Activated T-cell treated with anti-CD3 and anti-CD28 coated beads for 24 hours (primary cell): ENCODE data around the gene MED13L.
"Not testable (repeated sequence)": the region's sequence is repeated elsewhere in the genome, so short reads cannot be mapped to it uniquely, and the experiment has no call there.

ENCODE experiments used
- DNase-seq: peaks from one replicate; pipeline ENCODE4 v3.0.0-alpha.2; 2020; ENCODE audit warnings: low read depth

Gene MED13L

GRCh38 chr12:116009805-116010204 is 267.7 kb downstream of the MED13L start:
- DNase-seq, result no peak

DNA sequence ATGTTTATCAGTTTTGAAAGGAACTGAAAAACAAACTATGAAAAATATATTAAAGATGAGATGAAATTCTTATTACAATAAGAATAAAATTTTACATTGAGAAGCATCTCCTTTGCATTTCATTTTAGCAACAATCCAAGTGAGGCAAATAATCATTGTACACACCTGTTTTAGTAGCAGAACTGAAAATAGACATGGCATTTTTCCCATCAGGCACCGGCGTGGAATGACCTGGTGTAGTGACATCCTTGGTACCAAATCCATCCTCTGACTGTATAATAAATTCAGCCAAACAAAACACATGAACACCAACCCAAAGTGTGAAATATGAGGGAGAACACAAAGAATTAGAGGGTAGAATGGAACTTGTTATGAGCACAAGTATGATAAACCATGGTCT is 271.4 kb downstream of the MED13L start:
- no peak for DNase-seq

- no peak for DNase-seq
Measured at GRCh38 chr12:116002890-116003536, 274.5 kb downstream of the MED13L start.

DNA sequence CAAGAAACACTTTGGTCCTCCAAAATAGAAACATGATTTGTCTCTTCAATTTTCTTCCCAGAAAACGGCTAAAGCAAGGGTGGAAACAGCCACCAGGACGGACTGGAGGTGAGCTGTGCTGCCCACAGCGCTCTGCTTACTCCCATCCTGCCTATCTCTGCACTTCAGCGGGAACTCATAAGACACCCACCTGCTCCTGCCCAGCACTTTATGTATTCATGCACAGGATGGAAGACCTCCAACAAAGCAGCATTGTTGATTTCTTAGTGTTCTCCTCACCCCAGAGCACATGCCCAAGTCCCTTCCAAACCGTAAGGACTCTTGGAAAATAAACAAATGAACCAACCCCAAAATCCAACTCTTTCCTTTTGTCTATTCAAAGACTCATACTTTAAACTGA is 277.2 kb downstream of the MED13L start:
- DNase-seq, result no peak

DNA sequence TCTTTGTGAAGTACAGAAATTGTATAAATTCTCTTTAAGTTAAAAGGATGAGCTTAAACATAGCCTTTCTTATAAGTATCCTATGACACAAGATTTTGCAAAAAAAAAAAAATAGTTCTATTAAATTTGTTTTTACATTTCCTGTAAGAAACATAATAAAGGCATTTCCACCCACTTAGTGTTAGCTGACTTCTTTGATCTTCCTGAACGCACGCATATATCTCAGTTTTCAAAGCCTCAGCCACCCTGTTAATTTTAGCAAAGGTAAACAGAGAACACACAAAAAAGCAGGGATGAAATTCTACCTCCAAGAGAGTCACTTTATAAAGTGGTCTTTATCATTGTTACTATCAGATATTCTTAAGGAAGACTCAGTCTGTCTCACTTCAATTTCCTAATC is 277.9 kb downstream of the MED13L start:
- no peak for DNase-seq

- DNase-seq, result no peak
Measured at GRCh38 chr12:115998794-115999478, 278.6 kb downstream of the MED13L start.

DNA sequence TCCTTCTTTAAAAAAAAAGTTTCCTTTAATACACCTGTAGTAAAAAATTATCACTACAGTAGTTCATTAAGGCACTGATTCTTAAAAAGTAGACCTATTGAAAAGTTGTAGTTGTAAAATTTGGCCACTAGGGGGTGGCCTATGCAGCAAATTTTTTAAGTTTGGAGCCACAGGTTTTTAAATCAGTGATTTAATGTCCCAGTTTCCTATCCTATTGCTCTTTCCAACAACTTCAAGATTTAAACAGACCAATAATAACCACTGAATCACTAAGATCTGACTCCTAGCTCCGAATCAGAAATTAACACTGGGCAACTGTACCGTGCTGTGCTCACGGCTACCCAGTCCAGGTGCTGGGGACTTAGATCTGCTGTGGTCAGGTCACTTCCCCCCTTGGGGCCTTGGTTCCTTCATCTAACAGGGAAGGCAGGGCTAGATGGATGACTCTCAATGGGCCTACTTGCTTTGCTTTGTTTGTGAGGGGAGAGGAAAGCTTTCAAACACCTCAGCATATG is 279.3 kb downstream of the MED13L start:
- DNase-seq, result no peak

- no peak for DNase-seq
Measured at GRCh38 chr12:115993737-115994136, 283.8 kb downstream of the MED13L start.

DNA sequence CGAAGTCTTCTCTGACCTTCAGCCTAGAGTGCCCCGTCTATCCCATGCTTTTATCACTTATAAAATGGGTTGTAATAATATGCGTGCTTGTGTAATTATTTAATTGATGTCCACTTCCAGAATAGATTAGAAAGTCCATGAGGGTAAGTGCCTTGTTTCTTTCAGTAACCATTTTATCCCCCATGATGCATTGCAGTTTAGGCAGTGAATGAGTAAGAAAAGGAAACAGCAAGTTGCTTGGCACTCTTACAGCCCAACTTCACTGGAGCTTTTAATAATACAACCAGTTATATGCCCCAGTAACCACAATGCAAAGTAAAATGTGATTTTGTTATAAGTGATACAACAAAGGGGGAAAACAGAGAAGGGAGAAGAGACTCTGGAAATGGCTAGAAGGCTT is 287.3 kb downstream of the MED13L start:
- DNase-seq, result no peak

DNA sequence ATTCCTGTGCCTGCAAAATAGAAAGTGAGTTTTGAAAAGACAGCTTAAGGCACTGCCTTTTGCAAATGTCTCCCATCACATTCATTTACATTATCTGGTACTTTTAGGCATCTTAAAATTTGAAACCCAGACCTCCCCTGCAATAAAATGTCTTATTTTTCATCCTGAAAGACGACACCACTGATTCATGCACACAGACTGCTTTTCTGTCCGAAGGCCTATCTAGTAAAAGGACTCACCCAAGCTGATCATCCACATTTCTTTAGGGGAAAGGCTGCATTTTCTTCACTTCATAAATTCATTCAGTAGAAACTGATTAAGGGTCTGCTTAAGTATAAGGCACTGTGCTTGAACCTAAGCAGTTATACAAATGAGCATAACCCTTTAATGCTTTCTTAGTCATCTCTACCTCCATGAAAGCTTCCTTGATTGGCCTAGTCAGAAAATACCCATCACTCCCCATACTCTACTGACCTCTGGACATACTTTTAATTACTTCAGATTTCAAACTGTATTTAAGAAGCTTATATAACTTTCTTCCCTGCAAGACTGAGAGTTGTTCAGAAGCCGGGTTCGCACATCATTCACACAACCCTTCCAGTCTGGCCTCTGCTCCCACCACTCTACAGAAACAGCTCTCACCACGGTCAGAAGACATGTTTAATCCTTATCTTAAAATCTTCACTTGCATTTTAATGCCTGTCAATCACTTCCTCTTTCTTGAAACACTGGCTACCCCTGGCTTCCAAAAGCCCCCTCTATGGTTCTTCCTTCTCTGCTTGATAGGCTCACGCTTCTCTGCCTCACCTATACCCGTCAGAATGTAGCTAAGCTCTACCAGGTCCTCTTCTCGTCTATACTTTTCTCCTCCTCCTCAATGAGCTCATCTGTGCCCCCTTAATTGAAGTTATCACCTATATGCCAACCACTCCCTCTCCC is 288.6 kb downstream of the MED13L start:
- DNase-seq, result no peak

DNA sequence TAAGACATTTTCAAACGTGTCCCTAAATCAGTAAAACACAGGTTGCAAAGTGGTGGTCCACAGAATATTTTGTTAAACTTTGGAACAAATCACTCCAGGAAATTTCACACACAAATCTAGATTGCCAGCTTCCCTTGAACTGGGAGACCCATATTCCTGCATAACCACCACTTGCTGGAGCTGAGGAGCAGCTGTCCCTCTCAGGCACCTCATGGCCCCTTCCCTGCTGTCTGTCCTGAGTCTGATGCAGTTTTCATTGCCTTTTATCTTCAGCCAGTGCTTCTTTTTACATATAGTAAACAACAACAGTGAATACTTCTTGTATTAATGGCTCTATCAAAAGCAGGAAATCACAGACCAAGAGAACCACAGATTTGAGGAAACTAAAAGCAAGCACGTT is 289.3 kb downstream of the MED13L start:
- no peak for DNase-seq

GRCh38 chr12:115984616-115985015 is 292.9 kb downstream of the MED13L start:
- no peak for DNase-seq

- DNase-seq, result no peak
Measured at GRCh38 chr12:115983226-115983798, 294.2 kb downstream of the MED13L start.

- no peak for DNase-seq
Measured at GRCh38 chr12:115980339-115980738, 297.2 kb downstream of the MED13L start.

DNA sequence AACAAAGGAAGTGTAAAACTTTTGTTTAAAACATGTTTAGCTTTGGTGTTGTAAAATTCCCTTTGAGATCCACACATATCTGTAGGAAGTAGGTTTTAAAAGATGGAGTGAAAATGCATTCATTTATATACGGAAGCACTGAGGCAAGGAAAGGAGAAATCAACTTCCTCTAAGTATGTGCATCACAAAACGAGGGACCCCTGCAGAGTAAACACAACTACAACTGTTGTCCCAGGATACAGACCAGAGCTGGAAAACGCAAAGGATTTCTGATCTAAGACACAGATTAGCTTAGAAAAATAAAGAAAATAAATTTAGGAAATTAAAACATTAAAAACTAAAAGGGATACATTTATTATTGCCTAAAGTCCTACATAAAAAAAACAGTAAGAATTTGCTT is 297.6 kb downstream of the MED13L start:
- DNase-seq, result no peak

DNA sequence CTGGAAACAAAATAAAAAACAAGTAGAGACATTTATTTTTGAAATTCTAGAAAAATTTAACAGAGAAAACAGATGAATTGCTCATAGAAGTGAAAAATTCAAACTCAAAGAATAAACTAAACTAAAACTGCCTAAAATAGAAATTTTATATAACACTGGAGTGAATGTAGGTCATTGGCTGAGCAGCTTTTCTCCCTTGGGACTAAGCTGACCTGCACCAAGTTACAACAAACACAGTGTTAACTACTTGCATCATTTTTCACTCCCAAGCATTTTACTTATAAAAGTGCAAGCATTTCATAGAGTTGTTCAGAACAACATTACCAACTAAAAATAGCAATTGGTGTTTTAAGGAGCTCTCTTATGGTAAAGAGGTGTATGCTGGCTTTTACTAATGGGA is 298.1 kb downstream of the MED13L start:
- no peak for DNase-seq

DNA sequence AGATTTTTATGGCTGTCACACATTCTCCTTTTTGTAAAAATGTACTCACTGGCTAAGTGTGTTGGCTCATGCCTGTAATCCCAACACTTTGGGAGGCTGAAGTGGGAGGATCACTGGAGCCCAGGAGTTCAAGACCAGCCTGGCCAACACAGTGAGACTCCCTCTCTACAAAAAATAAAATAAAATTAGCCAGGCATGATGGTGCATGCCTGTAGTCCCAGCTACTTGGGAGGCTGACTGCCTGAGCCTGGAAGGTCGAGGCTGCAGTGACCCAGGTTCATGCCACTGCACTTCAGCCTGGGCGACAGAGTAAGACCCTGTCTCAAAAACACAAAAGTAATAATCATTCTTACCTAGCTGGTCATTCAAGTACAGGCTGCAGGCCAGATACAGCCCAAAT is 300.7 kb downstream of the MED13L start:
- DNase-seq, result not testable (repeated sequence)

DNA sequence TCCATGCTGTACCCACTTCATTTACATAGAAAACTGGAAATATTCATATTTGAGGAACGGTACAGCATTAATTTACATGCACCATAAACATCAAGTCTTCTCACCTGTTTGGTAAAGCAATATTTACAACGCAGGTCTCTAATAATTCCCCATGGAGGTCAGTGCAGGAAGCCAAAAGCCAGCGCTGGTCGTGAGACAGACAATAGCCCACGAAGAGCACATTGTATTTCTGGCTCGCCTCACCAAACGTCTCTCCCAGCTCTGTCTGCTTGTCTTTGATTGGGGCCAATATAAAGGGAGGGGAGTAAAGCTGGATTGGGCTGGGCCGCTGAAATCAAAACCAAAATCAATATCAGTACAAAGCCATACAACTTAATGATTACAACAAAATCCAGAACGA is 302.1 kb downstream of the MED13L start:
- DNase-seq, result no peak

DNA sequence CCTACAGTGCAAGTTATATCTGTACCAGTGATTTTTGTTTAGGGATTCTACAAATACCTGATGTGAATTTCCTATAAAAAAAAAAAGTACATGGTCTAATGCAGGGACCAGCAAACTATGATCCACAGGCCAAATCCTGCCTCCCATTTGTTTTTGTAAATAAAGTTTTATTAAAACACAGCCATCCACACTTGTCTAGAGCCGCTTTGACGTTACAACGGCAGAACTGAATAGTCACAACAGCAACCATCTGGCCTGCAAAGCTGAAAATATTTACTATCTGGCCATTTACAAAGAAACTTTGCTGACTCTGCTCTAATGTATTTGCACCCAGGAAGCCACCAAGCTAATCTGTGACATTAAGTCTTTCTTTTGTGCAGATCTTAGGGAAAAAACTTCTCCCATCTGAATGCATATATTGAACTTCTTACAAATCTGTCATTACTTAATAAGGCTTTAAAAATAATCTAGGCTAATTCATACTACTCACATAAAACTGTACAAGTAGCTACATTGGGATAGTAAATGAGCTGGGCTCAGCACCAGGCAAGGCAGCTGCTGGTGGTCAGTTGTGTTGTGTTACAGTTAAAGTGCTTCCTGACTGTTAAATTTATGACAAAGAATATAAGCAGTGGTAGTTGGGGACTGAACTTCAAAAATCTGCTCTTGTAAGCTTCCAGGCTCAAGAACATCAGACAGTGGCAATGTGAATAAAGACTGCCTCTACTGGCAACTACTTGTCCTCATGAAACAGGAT is 303.3 kb downstream of the MED13L start:
- no peak for DNase-seq

GRCh38 chr12:115973066-115973465 is 304.4 kb downstream of the MED13L start:
- DNase-seq, result no peak

GRCh38 chr12:115972241-115972640 is 305.3 kb downstream of the MED13L start:
- no peak for DNase-seq

GRCh38 chr12:115968211-115968610 is 309.3 kb downstream of the MED13L start:
- no peak for DNase-seq
